Mesenchymal stem cell (in vitro differentiated cells and primary cell): ENCODE results near the gene CACNA2D3.

ENCODE experiments used
- DNase-seq: peaks from one replicate; pipeline ENCODE4 v3.0.0-alpha.2; 2013
- H2AFZ ChIP-seq: one replicate; pipeline ENCODE4 v1.6.1; 2013; ENCODE audit warnings: low read depth, mild to moderate bottlenecking, control low read depth, inconsistent platforms, low read length, moderate library complexity
- H2AK5ac ChIP-seq: 2 replicates; pipeline ENCODE4 v1.6.1; 2013; ENCODE audit warnings: low read length, moderate library complexity, mild to moderate bottlenecking, inconsistent platforms; ENCODE audit not compliant: severe bottlenecking
- H2BK120ac ChIP-seq: one replicate; pipeline ENCODE4 v1.6.1; 2013; ENCODE audit warnings: low read depth, mild to moderate bottlenecking, inconsistent platforms, low read length, moderate library complexity
- H2BK12ac ChIP-seq, 2 experiments: one replicate each; pipeline ENCODE4 v1.6.1; 2013; ENCODE audit warnings: inconsistent platforms in 2 of 2, low read length in 2 of 2, mild to moderate bottlenecking in 2 of 2, moderate library complexity in 2 of 2, control low read depth in 1 of 2
- H2BK15ac ChIP-seq: one replicate; pipeline ENCODE4 v1.6.1; 2013; ENCODE audit warnings: mild to moderate bottlenecking, low read depth, inconsistent platforms; ENCODE audit not compliant: poor library complexity, severe bottlenecking
- H2BK5ac ChIP-seq: 2 replicates; pipeline ENCODE4 v1.6.1; 2013; ENCODE audit warnings: low read depth, mild to moderate bottlenecking, low read length, control low read depth, inconsistent platforms; ENCODE audit not compliant: poor library complexity, severe bottlenecking
- H3K14ac ChIP-seq, 2 experiments: one replicate each; pipeline ENCODE4 v1.6.1; 2013; ENCODE audit warnings: inconsistent platforms in 2 of 2, low read length in 2 of 2, control low read depth in 1 of 2, mild to moderate bottlenecking in 1 of 2, moderate library complexity in 1 of 2
- H3K18ac ChIP-seq, 2 experiments: one replicate each; pipeline ENCODE4 v1.6.1; 2013; ENCODE audit warnings: inconsistent platforms in 2 of 2, low read length in 2 of 2, control low read depth in 1 of 2, low read depth in 1 of 2, mild to moderate bottlenecking in 1 of 2
- H3K23ac ChIP-seq, 2 experiments: one replicate each; pipeline ENCODE4 v1.6.1; 2013; ENCODE audit warnings: inconsistent platforms in 2 of 2, low read length in 2 of 2, mild to moderate bottlenecking in 2 of 2, moderate library complexity in 2 of 2, control low read depth in 1 of 2
- H3K27ac ChIP-seq: 2 replicates; pipeline ENCODE4 v1.5.1; 2013; ENCODE audit warnings: mild to moderate bottlenecking, moderate library complexity, low read length, control low read depth, inconsistent platforms; ENCODE audit not compliant: poor library complexity, severe bottlenecking
- H3K27me3 ChIP-seq, 2 experiments: 2 replicates each; pipeline versions ENCODE4 v1.6.1 to v1.7.0; 2013; ENCODE audit warnings: low read length in 2 of 2, mild to moderate bottlenecking in 2 of 2, moderate library complexity in 2 of 2, control low read depth in 1 of 2, inconsistent platforms in 1 of 2; ENCODE audit not compliant: control insufficient read depth in 1 of 2, insufficient read depth in 1 of 2
- H3K36me3 ChIP-seq, 2 experiments: 2 replicates each; pipeline versions ENCODE4 v1.6.1 to v1.7.0; 2013; ENCODE audit warnings: low read length in 2 of 2, control low read depth in 1 of 2, inconsistent platforms in 1 of 2, low read depth in 1 of 2, mild to moderate bottlenecking in 1 of 2; ENCODE audit not compliant: insufficient read depth in 2 of 2, control insufficient read depth in 1 of 2
- H3K4ac ChIP-seq, 2 experiments: one replicate each; pipeline ENCODE4 v1.6.1; 2013; ENCODE audit warnings: inconsistent platforms in 2 of 2, low read length in 2 of 2, mild to moderate bottlenecking in 2 of 2, moderate library complexity in 2 of 2, control low read depth in 1 of 2, low read depth in 1 of 2
- H3K4me1 ChIP-seq: 2 replicates; pipeline ENCODE4 v1.6.1; 2013; ENCODE audit warnings: low read depth, low read length, control low read depth; ENCODE audit not compliant: control insufficient read depth, insufficient read depth
- H3K4me2 ChIP-seq: 2 replicates; pipeline ENCODE4 v1.6.1; 2013; ENCODE audit warnings: low read length, mild to moderate bottlenecking, inconsistent platforms; ENCODE audit not compliant: poor library complexity, severe bottlenecking
- H3K4me3 ChIP-seq, 2 experiments: 2 replicates each; pipeline versions ENCODE4 v1.5.1 to v1.7.0; 2013; ENCODE audit warnings: low read length in 2 of 2, mild to moderate bottlenecking in 2 of 2, control low read depth in 1 of 2, low read depth in 1 of 2; ENCODE audit not compliant: insufficient read depth in 1 of 2
- H3K79me1 ChIP-seq: replicated peaks from 2 replicates; pipeline ENCODE4 v1.6.1; 2013; ENCODE audit warnings: mild to moderate bottlenecking, control low read depth, low read length, inconsistent platforms; ENCODE audit not compliant: poor library complexity, severe bottlenecking
- H3K9ac ChIP-seq: 2 replicates; pipeline ENCODE4 v1.7.0; 2013; ENCODE audit warnings: mild to moderate bottlenecking, low read length, moderate library complexity
- H3K9me3 ChIP-seq: 2 replicates; pipeline ENCODE4 v1.7.0; 2013; ENCODE audit warnings: mild to moderate bottlenecking, low read length; ENCODE audit not compliant: control insufficient read depth
- H4K8ac ChIP-seq: one replicate; pipeline ENCODE4 v1.6.1; 2013; ENCODE audit warnings: inconsistent platforms, mild to moderate bottlenecking, low read length, moderate library complexity
- H4K91ac ChIP-seq: one replicate; pipeline ENCODE4 v1.6.1; 2013; ENCODE audit warnings: mild to moderate bottlenecking, low read length, inconsistent platforms
- WGBS: methylation state at CpG from one replicate; pipeline ENCODE4 v1.1.7; 2013; ENCODE audit warnings: mixed read lengths; 5-methylcytosine and 5-hydroxymethylcytosine counted together

CACNA2D3 gene

GRCh38 chr3:54150864-54151467 is 28.6 kb downstream of the CACNA2D3 start:
- Histone ChIP-seq H3K4me1 (no peaks in the 10 kb centered on the region), H3K23ac (no peak overlapping the region), H3K4me2 (no peak overlapping the region), H3K79me1 (no peaks in the 10 kb centered on the region), H2BK15ac (no peak overlapping the region), H3K27ac (no peak overlapping the region), H2AFZ (no peak overlapping the region), H3K4me3 (no peak overlapping the region), H3K27me3 (peaks cover 0 to 9% of the 10 kb centered on the region in 2 experiments), H3K9me3 (no peaks in the 10 kb centered on the region), H2BK120ac (no peak overlapping the region), H3K9ac (no peak overlapping the region), H2AK5ac (no peak overlapping the region), H3K36me3 (no peaks in the 10 kb centered on the region), H4K8ac (no peak overlapping the region), H3K18ac (no peak overlapping the region), H4K91ac (no peak overlapping the region), H3K14ac (no peak overlapping the region), H3K4ac (no peak overlapping the region), H2BK12ac (no peak overlapping the region), H2BK5ac (no peak overlapping the region)
- WGBS = 74% methylated on average over 3 of the region's 3 CpGs
- no peak for DNase-seq

GRCh38 chr3:54153477-54153876 is 31.1 kb downstream of the CACNA2D3 start:
- H3K14ac ChIP-seq = no peak overlapping the region
- H2BK120ac ChIP-seq = no peak overlapping the region
- no peak overlapping the region for H3K23ac ChIP-seq
- H2BK15ac ChIP-seq = no peak overlapping the region
- H3K4me1 ChIP-seq = no peaks in the 10 kb centered on the region
- no peak overlapping the region for H3K9ac ChIP-seq
- WGBS = 68% methylated on average over 1 of the region's 1 CpG
- no peak overlapping the region for H2AFZ ChIP-seq
- no peak overlapping the region for H3K4ac ChIP-seq
- H3K27me3 ChIP-seq = no peaks in the 10 kb centered on the region
- H3K36me3 ChIP-seq = no peaks in the 10 kb centered on the region
- DNase-seq = no peak
- H3K4me3 ChIP-seq = no peak overlapping the region
- H3K27ac ChIP-seq = no peak overlapping the region
- no peak overlapping the region for H2AK5ac ChIP-seq
- H4K8ac ChIP-seq = no peak overlapping the region
- H3K4me2 ChIP-seq = no peak overlapping the region
- H3K79me1 ChIP-seq = no peaks in the 10 kb centered on the region
- H4K91ac ChIP-seq = no peak overlapping the region
- no peak overlapping the region for H2BK12ac ChIP-seq
- no peak overlapping the region for H2BK5ac ChIP-seq
- H3K9me3 ChIP-seq = peaks cover 4% of the 10 kb centered on the region
- H3K18ac ChIP-seq = no peak overlapping the region

- H2BK5ac ChIP-seq = no peak overlapping the region
- no peak overlapping the region for H3K14ac ChIP-seq
- no peak overlapping the region for H2AK5ac ChIP-seq
- H3K9ac ChIP-seq = no peak overlapping the region
- H2AFZ ChIP-seq = no peak overlapping the region
- H3K27me3 ChIP-seq = no peaks in the 10 kb centered on the region
- H4K8ac ChIP-seq = no peak overlapping the region
- H3K4me1 ChIP-seq = no peaks in the 10 kb centered on the region
- H3K23ac ChIP-seq = no peak overlapping the region
- no peak overlapping the region for H3K4me2 ChIP-seq
- H2BK12ac ChIP-seq = no peak overlapping the region
- H4K91ac ChIP-seq = no peak overlapping the region
- no peak overlapping the region for H2BK15ac ChIP-seq
- no peak overlapping the region for H3K27ac ChIP-seq
- peaks cover 4% of the 10 kb centered on the region for H3K9me3 ChIP-seq
- H3K4ac ChIP-seq = no peak overlapping the region
- no peak overlapping the region for H3K4me3 ChIP-seq
- no peaks in the 10 kb centered on the region for H3K36me3 ChIP-seq
- H3K18ac ChIP-seq = no peak overlapping the region
- no peak overlapping the region for H2BK120ac ChIP-seq
- no peak for DNase-seq
- 46% methylated on average over 2 of the region's 2 CpGs for WGBS
- no peaks in the 10 kb centered on the region for H3K79me1 ChIP-seq
These were observed 35.5 kb downstream of the CACNA2D3 start for GRCh38 chr3:54157860-54158259.

- DNase-seq = no peak
- Histone ChIP-seq H3K79me1 (no peaks in the 10 kb centered on the region), H2BK12ac (no peak overlapping the region), H3K27ac (no peak overlapping the region), H2BK5ac (no peak overlapping the region), H3K36me3 (no peaks in the 10 kb centered on the region), H3K4ac (no peak overlapping the region), H2AFZ (no peak overlapping the region), H3K4me1 (no peaks in the 10 kb centered on the region), H3K23ac (no peak overlapping the region), H3K14ac (no peak overlapping the region), H3K27me3 (no peaks in the 10 kb centered on the region), H3K9ac (no peak overlapping the region), H3K18ac (no peak overlapping the region), H4K91ac (no peak overlapping the region), H4K8ac (no peak overlapping the region), H2BK15ac (no peak overlapping the region), H3K4me2 (no peak overlapping the region), H2AK5ac (no peak overlapping the region), H3K4me3 (no peak overlapping the region), H2BK120ac (no peak overlapping the region), H3K9me3 (peaks cover 4% of the 10 kb centered on the region)
- WGBS = 28% methylated on average over 3 of the region's 3 CpGs
These were observed 37.6 kb downstream of the CACNA2D3 start for GRCh38 chr3:54159917-54160316.
